PC-3 (cell line): Measurements from ENCODE around the gene RBM20. TPM values are rescaled to one million over a fixed set of nuclear protein-coding genes. Genes with fewer than 3 reads are reported as not detected.

ENCODE experiments used
- ATAC-seq: fragments of 200-7000 bp; cut with Tn5 transposase; 2 replicates; pipeline ENCODE4 v1.9.1; 2020; ENCODE audit warnings: mild to moderate bottlenecking, moderate library complexity
- BruUV-seq: library from RNA; stranded (reverse); fragments of 400-500 nt; replicated peaks from 2 replicates; lab custom pipeline; 2021; lab: Mats Ljungman, UMichigan
- CTCF ChIA-PET: fragments of 300-600 bp; sonication (Branson Sonifier 250); formaldehyde crosslinking; loops from one replicate; lab custom pipeline; 2022; ENCODE audit warnings: antibody characterized with exemption; lab: Charles Lee
- POLR2A ChIA-PET: fragments of 300-600 bp; sonication (Branson Sonifier 250); formaldehyde crosslinking; loops from one replicate; lab custom pipeline; 2022; ENCODE audit warnings: antibody characterized with exemption; ENCODE audit not compliant: unreplicated experiment; lab: Charles Lee
- DNase-seq: peaks from one replicate; pipeline ENCODE4 v3.0.0-alpha.2; 2015
- H2AFZ ChIP-seq: fragments of 300-600 bp; sonication (generic); 2 replicates; pipeline ENCODE4 v1.6.0; 2016; ENCODE audit warnings: antibody characterized with exemption, low read length
- H3F3A ChIP-seq: fragments of 300-600 bp; sonication (generic); one replicate; pipeline ENCODE4 v1.6.0; 2017; ENCODE audit warnings: antibody characterized with exemption, low read length, control low read depth, mild to moderate bottlenecking; ENCODE audit not compliant: unreplicated experiment
- H3K27ac ChIP-seq: fragments of 300-600 bp; sonication (generic); 2 replicates; pipeline ENCODE4 v1.5.1; 2016; ENCODE audit warnings: mild to moderate bottlenecking, low read length
- H3K27me3 ChIP-seq: fragments of 300-600 bp; sonication (generic); 2 replicates; pipeline ENCODE4 v1.6.1; 2016; ENCODE audit warnings: low read length, mixed read lengths
- H3K36me3 ChIP-seq: fragments of 300-600 bp; sonication (generic); 2 replicates; pipeline ENCODE4 v1.6.1; 2016; ENCODE audit warnings: low read depth, mixed run types, low read length, mixed read lengths
- H3K4me1 ChIP-seq: fragments of 300-600 bp; sonication (generic); 2 replicates; pipeline ENCODE4 v1.5.1; 2016; ENCODE audit warnings: low read length; ENCODE audit not compliant: insufficient read depth
- H3K4me2 ChIP-seq: fragments of 300-600 bp; sonication (generic); 2 replicates; pipeline ENCODE4 v1.6.0; 2016; ENCODE audit warnings: low read length
- H3K4me3 ChIP-seq: fragments of 300-600 bp; sonication (generic); 2 replicates; pipeline ENCODE4 v1.5.1; 2016; ENCODE audit warnings: mild to moderate bottlenecking, low read length, mixed read lengths
- H3K79me2 ChIP-seq: fragments of 300-600 bp; sonication (generic); 2 replicates; pipeline ENCODE4 v1.6.1; 2017; ENCODE audit warnings: low read length, mixed read lengths
- H3K9ac ChIP-seq: fragments of 300-600 bp; sonication (generic); 2 replicates; pipeline ENCODE4 v1.6.0; 2016; ENCODE audit warnings: mild to moderate bottlenecking, low read length
- H3K9me2 ChIP-seq: fragments of 300-600 bp; sonication (generic); replicated peaks from 2 replicates; pipeline ENCODE4 v1.6.1; 2016; ENCODE audit warnings: mixed run types, low read length, mixed read lengths
- H3K9me3 ChIP-seq: fragments of 300-600 bp; sonication (generic); 2 replicates; pipeline ENCODE4 v1.6.1; 2016; ENCODE audit warnings: low read length, mixed read lengths
- H4K20me1 ChIP-seq: fragments of 300-600 bp; sonication (generic); 2 replicates; pipeline ENCODE4 v1.6.1; 2016; ENCODE audit warnings: low read length, mixed read lengths
- CTCF ChIP-seq: fragments of 300-600 bp; sonication (generic); conservative IDR thresholded peaks from 2 replicates; pipeline ENCODE4 v1.5.1; 2017; ENCODE audit warnings: antibody characterized with exemption, low read depth, mild to moderate bottlenecking, low read length
- EZH2 ChIP-seq: fragments of 300-600 bp; sonication (generic); IDR thresholded peaks from one replicate; pipeline ENCODE4 v1.6.1; 2017; ENCODE audit warnings: antibody characterized with exemption, mild to moderate bottlenecking, low read length; ENCODE audit not compliant: unreplicated experiment
- EZH2phosphoT487 ChIP-seq: fragments of 300-600 bp; sonication (generic); IDR thresholded peaks from 2 replicates; pipeline ENCODE4 v1.6.1; 2018; ENCODE audit warnings: mild to moderate bottlenecking, antibody characterized with exemption, low read length, borderline replicate concordance
- intact Hi-C: fragments of 100-400 bp; cut with micrococcal nuclease; formaldehyde crosslinking; loops from 2 replicates; pipeline ENCODE4 v1.9.0; 2023
- total RNA-seq: library from RNA; depleted of rRNA; stranded (reverse); fragments of >200 nt; gene quantifications from 2 replicates; pipeline ENCODE4 v1.2.3, GENCODE V29; 2014

Gene RBM20
- total RNA-seq, 1 experiment from 2014 or later = 0.40 TPM

- H3K27ac ChIP-seq = no peak overlapping the region
- intact Hi-C loops = loop anchor here (5.0 kb wide), 1 partner anchor 280 kb away; no protein-coding TSS in a partner anchor
- no peaks in the 10 kb centered on the region for H3K79me2 ChIP-seq
- ChIA-PET CTCF (no interaction called here), POLR2A (no interaction called here)
- BruUV-seq = no TSS peak
- H3K9me3 ChIP-seq = no peaks in the 10 kb centered on the region
- no peak overlapping the region for H3K4me2 ChIP-seq
- no peaks in the 10 kb centered on the region for H3K4me1 ChIP-seq
- TF ChIP-seq CTCF (no peak), EZH2phosphoT487 (no peak)
- no peak overlapping the region for H2AFZ ChIP-seq
- H3K9me2 ChIP-seq = no peaks in the 10 kb centered on the region
- H3K9ac ChIP-seq = no peak overlapping the region
- H3K27me3 ChIP-seq = no peaks in the 10 kb centered on the region
- no peaks in the 10 kb centered on the region for H4K20me1 ChIP-seq
- H3K36me3 ChIP-seq = no peaks in the 10 kb centered on the region
- DNase-seq = no peak
- no peak overlapping the region for H3K4me3 ChIP-seq
- no peak for ATAC-seq
- no peaks in the 10 kb centered on the region for H3F3A ChIP-seq
Observed at GRCh38 chr10:110612087-110612486, 32.0 kb upstream of the RBM20 start.

GRCh38 chr10:110612629-110613028, 31.5 kb upstream of the RBM20 start:
- CTCF ChIA-PET = no interaction called here
- Histone ChIP-seq H3K36me3 (no peaks in the 10 kb centered on the region), H3K4me2 (no peak overlapping the region), H3K9me3 (no peaks in the 10 kb centered on the region), H3K27me3 (no peaks in the 10 kb centered on the region), H3F3A (no peaks in the 10 kb centered on the region), H3K79me2 (no peaks in the 10 kb centered on the region), H2AFZ (no peak overlapping the region), H3K9me2 (no peaks in the 10 kb centered on the region), H3K4me1 (no peaks in the 10 kb centered on the region), H3K9ac (no peak overlapping the region), H3K4me3 (no peak overlapping the region), H3K27ac (no peak overlapping the region), H4K20me1 (no peaks in the 10 kb centered on the region)
- intact Hi-C loops = loop anchor here (5.0 kb wide), 1 partner anchor 280 kb away; no protein-coding TSS in a partner anchor
- DNase-seq = no peak
- ATAC-seq = no peak
- BruUV-seq = no TSS peak
- POLR2A ChIA-PET = no interaction called here
- TF ChIP-seq EZH2 = no peak

GRCh38 chr10:110613341-110613995, 30.7 kb upstream of the RBM20 start:
- no TSS peak for BruUV-seq
- Histone ChIP-seq H3K9me3 (no peaks in the 10 kb centered on the region), H2AFZ (no peak overlapping the region), H3K9me2 (no peaks in the 10 kb centered on the region), H3K36me3 (no peaks in the 10 kb centered on the region), H3K27me3 (no peaks in the 10 kb centered on the region), H3K27ac (no peak overlapping the region), H3K4me3 (no peak overlapping the region), H3K79me2 (no peaks in the 10 kb centered on the region), H4K20me1 (no peaks in the 10 kb centered on the region), H3K9ac (no peak overlapping the region), H3K4me1 (no peaks in the 10 kb centered on the region), H3F3A (no peaks in the 10 kb centered on the region), H3K4me2 (no peak overlapping the region)
- no peak for ATAC-seq
- ChIA-PET CTCF (no interaction called here), POLR2A (no interaction called here)
- intact Hi-C loops = loop anchor here (5.0 kb wide), 1 partner anchor 279 kb away; no protein-coding TSS in a partner anchor
- TF ChIP-seq EZH2phosphoT487 = no peak
- no peak for DNase-seq
